Amygdala (tissue), 56 donors: Measurements from ENCODE around the gene HSD17B1.

Source experiments
- DNase-seq, 56 donors: peaks; one replicate each; lab custom pipeline; 2025; lab: John Stamatoyannopoulos, UW

The HSD17B1 gene

DNA sequence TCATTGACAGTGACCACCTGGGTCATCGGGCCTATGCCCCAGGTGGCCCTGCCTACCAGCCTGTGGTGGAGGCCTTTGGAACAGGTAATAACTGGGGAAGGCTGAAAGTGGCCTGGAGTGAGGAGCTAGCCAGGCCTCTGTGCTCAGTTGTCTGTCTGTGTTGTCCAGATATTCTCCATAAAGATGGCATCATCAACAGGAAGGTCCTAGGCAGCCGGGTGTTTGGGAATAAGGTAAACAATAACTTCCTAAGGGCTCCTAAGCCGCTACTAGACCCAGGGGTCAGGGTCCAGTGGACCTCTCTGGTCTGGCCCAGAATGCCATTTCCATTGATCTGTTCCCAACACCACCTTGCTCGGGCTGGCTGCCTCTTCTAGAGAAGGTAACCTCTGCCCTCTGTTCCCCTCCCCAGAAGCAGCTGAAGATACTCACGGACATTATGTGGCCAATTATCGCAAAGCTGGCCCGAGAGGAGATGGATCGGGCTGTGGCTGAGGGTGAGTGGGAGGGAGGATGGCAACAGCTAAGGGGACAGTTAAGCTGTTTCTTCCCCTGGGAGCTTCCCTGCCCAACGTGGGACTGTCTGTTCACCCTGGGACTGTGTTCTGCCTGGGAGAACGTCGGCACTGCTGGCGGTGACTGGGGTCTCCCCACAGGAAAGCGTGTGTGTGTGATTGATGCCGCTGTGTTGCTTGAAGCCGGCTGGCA is 12.2 kb downstream of the HSD17B1 start:
- no peak for DNase-seq

DNA sequence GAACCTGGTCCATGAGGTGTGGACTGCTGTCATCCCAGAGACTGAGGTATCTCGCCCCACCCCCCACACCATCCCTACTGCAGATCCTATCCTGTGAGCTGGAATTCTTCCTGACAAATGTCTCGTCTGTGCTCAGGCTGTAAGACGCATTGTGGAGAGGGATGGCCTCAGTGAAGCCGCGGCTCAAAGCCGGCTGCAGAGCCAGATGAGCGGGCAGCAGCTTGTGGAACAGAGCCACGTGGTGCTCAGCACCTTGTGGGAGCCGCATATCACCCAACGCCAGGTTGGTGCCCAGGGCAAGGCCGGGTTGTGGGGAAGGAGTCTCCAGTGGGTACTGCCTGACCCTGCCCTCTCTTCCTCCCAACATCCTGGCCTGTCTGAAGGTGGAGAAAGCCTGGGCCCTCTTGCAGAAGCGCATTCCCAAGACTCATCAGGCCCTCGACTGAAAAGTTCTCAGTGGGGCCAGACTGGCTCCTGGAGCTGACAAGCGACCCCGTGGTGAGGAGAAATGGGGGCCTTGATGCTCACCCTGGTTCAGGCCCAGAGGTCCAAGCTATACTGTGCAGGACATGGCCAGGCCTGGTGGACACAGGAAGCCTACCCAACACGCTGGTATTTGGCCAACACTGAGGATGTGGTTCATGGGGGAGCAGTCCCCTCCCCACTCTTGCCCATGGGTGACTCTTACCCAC is 12.9 kb downstream of the HSD17B1 start:
- DNase-seq, result no peak

DNA sequence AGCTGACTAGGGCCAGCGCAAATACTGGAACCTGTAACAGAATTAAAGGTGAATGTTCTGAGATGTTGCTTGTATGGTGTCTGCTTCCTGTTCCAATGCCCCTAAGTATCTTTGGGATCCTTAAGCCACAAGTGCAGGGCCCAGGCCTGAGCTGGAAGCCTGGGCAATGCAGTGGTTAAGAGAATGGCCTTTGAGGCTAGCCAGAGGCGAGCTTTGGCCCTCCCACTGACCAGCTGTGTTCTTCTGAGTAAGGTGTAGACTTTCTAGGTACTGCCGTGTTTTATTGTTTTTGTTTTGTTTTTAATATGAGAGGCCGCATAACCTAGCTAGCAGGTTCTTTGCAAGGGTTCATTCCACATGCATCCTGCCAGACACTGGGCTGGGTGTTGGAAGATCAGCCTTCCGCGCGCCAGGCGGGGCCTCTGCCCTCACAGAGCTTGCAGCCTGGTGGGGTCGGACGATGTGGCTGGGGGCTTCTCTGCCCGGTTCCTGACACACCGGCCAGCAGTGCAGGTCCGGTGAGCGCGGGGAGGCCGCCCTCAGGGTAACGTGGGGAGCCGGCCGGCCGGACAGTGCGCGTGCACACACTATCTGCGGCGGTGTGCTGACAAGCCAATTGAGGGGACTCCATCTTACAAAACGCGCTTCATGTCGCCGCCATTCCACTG is 13.6 kb downstream of the HSD17B1 start:
- no peak for DNase-seq

DNA sequence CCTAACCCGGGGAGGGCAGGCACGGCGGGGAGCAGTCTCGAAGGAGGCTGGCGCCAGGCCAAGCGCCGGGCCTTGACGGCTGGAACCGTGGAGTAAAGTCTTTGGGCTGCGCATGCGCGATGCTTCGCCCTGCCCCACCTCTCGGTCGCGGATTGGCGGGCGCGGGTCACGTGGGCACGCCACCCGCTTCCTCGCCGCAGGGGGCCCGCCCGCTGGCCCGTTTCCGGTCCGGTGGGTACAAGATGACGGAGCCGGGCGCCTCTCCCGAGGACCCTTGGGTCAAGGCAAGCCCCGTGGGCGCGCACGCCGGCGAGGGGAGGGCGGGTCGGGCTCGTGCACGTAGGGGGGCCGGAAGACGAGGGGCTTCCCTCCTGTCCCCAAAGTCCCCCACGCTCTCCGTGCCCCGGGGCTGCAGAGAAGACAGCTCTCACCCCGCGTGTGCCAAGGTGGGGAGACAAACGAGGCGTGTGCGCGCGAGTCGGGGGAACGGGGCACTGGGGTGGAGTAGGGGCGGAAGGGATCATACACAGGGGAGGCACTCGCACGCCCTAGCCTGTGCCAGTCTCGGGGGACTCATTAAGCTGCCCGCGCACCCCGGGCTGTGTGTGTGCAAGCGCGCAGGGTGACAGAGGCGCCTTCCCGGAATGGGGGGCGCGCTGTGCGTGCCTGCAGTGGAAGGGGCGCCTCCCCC is 14.3 kb downstream of the HSD17B1 start, which contains the start of gene MLX:
TSS of gene MLX (plus strand) at position 218 of the 691 bp plus-strand sequence. CDS start at position 243, 25 bp downstream.
- DNase-seq, result peak; percentile 49 to 95 (median 84)

DNA sequence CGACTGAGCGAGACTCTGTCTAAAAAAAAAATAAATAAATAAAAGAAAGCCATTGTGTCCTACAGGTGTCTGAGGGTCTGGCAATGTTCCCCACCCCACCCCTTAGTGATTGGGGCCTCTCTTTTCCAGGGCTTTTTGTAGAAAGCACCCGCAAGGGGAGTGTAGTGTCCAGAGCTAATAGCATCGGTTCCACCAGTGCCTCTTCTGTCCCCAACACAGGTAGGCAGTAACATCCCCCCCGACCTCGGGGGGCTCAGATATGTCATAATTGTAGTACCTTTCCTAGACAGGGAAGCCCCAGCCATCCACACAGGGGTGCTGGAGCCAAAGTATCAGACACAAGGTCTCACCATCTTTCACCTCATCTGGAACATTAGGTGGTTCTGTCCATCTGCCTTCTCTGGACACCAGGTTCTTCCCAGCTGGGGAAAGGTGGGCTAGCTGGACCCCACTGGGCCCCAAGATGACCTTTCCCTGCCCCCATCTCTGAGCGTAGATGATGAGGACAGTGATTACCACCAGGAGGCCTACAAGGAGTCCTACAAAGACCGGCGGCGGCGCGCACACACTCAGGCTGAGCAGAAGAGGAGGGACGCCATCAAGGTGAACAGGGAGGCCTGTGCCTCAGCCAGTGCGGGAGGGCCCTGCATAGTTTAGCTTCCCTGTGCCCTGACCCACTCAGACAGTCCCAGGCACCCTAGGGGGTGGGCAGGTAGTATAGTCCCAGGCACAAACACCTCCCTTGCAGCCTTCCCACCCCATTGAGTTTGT is 15.8 kb downstream of the HSD17B1 start:
- DNase-seq, result no peak

DNA sequence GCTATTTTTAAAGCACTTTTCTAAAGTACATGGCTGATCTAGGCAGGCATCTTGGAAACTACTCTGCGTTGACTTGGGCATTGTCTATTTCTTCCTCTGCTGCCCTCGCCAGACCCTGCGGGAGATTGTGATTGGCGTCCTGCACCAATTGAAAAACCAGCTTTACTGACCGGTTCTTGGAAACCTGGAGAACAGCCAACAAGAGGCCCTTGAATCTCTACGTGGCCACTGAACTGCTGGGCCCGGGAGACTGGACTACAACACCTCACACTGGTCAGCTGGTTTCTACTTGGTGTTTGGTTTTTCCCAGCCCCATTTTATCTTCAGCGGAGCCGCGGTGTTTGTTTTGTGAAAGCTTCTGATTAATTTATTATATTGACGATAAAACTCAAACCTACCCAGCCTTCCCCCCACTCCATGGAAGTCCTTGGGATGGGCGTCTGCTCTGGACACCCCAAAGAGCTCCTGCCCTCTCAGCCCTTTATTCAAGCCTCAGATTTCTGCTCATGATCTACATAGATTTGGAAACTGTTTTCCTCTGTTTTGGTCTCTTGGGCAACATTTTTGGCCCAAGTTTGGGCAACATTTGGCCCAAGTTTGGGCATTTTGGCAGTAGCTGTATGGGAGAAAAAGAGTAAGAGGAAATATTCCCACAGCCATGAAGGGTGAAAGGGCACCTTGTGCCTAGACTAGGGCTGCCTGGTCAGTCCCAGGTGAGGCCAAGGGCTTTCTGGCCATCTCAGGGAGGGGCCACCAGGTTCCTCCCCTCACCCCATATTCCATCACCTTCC is 18.9 kb downstream of the HSD17B1 start:
- no peak for DNase-seq

DNA sequence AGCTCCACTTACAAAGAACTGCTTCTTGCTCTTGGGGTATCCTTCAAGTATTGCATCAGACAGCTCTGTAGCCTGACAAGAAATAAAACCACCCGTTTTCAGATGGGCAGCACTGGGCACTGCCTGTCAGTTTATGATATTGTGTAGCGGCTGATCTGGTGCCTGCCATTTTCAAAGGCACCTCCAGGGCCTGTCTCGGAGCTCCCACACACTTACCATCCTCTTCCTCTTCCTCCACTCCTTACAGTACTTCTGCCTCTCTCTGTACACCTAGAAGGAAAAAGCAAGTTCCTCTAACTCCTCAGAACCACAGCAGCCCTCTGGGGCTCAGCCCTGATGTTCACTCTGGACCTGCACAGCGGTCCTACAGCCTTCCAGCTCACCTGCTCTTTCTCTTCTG is 20.4 kb downstream of the HSD17B1 start:
- no peak for DNase-seq

DNA sequence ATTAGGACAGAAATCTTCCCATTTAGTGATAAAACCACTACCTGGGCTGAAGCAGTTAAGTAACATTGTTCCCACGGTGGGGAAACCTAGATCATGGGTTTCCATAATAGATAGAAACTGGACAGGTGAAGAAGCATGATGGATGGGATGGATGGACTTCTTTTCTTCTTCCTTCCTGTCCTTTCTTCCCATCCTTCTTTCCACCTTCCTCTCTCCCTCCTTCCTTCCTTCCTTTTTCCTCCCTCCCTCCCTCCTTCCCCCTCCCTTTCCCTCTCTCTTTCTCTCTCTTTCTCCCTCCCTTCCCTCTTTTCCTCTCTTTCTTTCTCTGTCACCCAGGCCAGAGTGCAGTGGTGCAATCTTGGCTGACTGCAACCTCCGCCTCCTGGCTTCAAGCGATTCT is 21.7 kb downstream of the HSD17B1 start:
- no peak for DNase-seq

- DNase-seq, result no peak
These were observed 24.4 kb downstream of the HSD17B1 start for GRCh38 chr17:42577140-42577531.

GRCh38 chr17:42577532-42578281 is 25.0 kb downstream of the HSD17B1 start, which contains the start of gene PSMC3IP:
Gene PSMC3IP, minus strand, starts transcription at chr17:42577729. Its CDS starts 43 bp downstream, at chr17:42577686.
- peak; percentile 65 to 95 (median 90) for DNase-seq

DNA sequence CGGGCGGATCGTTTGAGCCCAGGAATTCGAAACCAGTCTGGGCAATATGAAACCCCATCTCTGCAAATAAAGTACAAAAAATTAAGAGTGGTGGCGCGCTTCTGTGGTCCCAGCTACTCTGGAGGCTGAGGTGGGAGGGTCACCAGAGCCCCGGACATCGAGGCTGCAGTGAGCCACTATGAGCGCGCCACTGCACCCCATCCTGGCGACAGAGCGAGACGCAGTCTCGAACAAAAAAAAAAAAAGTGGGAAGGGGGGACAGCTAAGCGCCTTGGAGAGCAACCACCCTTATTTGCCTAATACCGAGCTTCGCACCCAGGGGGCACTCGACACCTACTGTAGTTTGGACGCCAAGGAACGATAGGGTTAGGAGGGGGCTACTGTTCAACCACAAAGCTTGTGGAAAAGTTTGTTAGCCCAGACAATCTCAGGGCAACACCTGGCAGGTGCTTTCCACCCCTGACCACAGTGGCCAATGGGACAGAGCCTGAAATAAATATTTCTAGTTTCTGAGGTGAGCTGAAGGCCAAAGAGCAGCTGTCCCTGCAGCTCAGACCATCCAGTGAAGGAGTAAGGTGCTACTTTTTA is 25.7 kb downstream of the HSD17B1 start:
- peak in 41 of 56 donors; percentile 9 to 81 (median 37) for DNase-seq

DNA sequence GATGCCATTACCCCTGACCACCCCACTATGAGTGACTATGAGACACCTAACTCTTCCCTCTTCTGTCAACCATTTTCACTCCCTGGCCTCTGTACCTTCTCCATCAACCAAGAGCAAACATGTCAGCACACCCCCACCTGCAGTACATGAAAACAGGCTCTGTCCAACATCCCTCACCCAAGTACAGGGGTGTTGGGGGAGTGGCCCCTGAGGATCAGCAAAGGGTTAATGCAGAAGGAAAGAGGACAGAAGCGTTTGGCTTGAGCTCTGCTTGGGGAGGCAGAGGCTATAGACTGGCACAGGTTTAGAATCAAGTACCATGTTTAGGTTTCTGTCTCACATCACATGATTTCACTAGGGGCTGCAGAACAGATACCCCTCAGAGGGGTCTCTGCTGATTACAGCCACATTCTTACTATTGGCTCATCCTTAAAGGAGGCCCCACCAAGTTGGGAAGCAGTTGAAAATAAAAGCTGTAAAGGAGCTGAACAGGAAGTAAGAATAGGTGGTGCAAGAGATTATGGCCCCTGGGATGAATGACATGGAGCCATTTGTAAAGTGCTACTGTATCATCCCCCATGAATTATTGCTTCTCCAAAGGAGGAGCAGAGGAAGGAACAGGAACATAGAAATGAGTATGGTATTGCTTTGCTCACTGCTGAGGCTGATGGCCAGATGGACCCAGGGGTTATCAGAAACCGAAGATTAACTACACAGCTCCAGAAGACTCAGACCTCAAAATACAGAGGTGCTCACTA is 27.2 kb downstream of the HSD17B1 start:
- DNase-seq, result no peak

GRCh38 chr17:42581744-42582270 is 29.1 kb downstream of the HSD17B1 start:
- DNase-seq, result no peak

DNA sequence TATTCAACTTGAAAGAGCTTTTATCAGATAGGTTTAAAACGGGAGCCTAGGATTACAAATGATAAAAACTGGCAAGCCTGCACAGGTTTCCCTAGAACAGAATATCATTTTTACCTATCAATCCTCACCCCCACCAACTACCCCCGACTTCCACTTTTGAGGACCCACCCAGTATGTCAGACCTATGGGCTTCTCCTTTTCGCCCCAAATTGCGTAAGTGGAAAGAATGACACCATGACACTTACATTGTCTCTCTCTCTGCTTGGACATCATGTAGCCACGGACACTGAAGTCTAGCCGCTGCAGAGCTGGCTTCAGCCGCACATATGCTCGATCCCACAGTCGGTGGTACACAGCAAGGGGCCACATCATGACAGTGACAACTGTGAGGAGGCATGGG is 32.2 kb downstream of the HSD17B1 start:
- no peak for DNase-seq

GRCh38 chr17:42585353-42585752 is 32.6 kb downstream of the HSD17B1 start:
- no peak for DNase-seq

DNA sequence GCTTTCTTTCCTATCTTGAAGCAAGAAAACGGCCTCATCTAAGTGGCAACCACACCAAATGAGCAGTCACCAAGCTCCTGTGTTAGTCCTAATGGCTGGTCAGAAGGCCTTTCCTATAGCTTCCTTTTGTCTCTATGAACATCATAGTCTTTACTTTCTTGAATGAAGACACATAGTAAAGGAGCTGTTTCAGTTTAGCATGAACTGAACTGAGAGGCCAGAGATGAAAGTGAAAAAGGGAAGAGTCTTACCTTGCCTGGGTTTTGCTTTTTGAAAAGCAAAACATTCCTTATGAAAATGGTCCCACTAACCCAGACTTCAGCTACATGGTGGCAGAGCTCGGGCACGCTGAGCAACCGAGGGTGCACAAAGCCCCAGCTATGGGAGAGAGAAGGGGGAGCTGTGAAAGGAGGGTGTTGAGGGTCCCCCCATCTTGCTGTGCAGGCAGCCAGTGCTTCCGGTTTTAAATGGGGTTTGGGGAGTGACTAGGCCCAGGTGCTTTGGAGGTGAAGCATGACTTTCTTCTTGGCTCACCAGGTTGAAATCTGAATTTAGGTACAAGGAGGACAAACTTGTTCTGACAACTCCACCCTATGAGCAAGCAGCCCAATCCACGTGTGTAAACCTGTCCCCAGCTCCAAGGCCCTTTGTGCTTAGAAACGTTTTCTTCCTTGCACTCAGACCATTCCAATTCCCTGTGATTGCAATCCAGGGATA is 33.9 kb downstream of the HSD17B1 start:
- DNase-seq, result no peak
